K562 (cell line): ENCODE data around the gene PHYH. TPM values are rescaled to one million over a fixed set of nuclear protein-coding genes. Genes with fewer than 3 reads are reported as not detected.

Experiments
- ATAC-seq: fragments of 200-7000 bp; cut with Tn5 transposase; 3 replicates; pipeline ENCODE4 v1.9.1; 2020; ENCODE audit warnings: moderate library complexity
- BruUV-seq: library from RNA; stranded (reverse); fragments of 400-500 nt; replicated peaks from 2 replicates; lab custom pipeline; 2021; lab: Mats Ljungman, UMichigan
- CTCF ChIA-PET: fragments of 300-600 bp; formaldehyde crosslinking; extraction: SDS; loops from one replicate; lab custom pipeline; 2021; ENCODE audit warnings: low intra/inter-chr PET ratio; lab: Yijun Ruan, JAX
- POLR2A ChIA-PET: fragments of 300-600, 350-650 bp; sonication (Branson Sonifier 250); formaldehyde crosslinking; extraction: SDS; loops from one replicate; lab custom pipeline; 2021; ENCODE audit warnings: antibody characterized with exemption, inconsistent platforms; lab: Yijun Ruan, JAX
- DNase-seq, 4 experiments: peaks; one replicate each; pipeline versions ENCODE4 v3.0.0 to v3.0.0-alpha.2; 2011 to 2018; ENCODE audit warnings: low spot score in 3 of 4, mixed read lengths in 3 of 4; ENCODE audit errors: extremely low read depth in 1 of 4
- FAIRE-seq: peaks from 2 replicates; lab custom pipeline; 2011; peaks lifted over from hg19 to GRCh38; lab: Jason Lieb, UNC
- H2AFZ ChIP-seq: 2 replicates; pipeline ENCODE4 v1.6.0; 2011; ENCODE audit warnings: low read depth, low read length, control low read depth, inconsistent platforms
- H3K27ac ChIP-seq: fragments of 200-600 bp; 3 replicates; pipeline ENCODE4 v1.8.0; 2011; ENCODE audit warnings: low read depth, mild to moderate bottlenecking, control low read depth, inconsistent platforms, low read length, moderate library complexity, mixed read lengths; ENCODE audit errors: extremely low read depth
- H3K27me3 ChIP-seq, 2 experiments: fragments of 300-600 bp in 1 of 2; 2 replicates in 1 of 2; 3 replicates in 1 of 2; pipeline versions ENCODE4 v1.6.0 to v1.8.0; 2011; ENCODE audit warnings: inconsistent platforms in 2 of 2, low read length in 2 of 2, mild to moderate bottlenecking in 1 of 2, mixed read lengths in 1 of 2, moderate library complexity in 1 of 2; ENCODE audit not compliant: control insufficient read depth in 2 of 2, insufficient read depth in 2 of 2
- H3K36me3 ChIP-seq: fragments of 300-600 bp; 3 replicates; pipeline ENCODE4 v1.8.0; 2011; ENCODE audit warnings: mild to moderate bottlenecking, low read length, inconsistent platforms; ENCODE audit not compliant: control insufficient read depth, insufficient read depth
- H3K4me1 ChIP-seq, 2 experiments: fragments of 200-600 bp in 1 of 2; replicated peaks in 1 of 2; 2 replicates in 1 of 2; 3 replicates in 1 of 2; pipeline versions ENCODE4 v1.5.1 to v1.8.0; 2011; ENCODE audit warnings: inconsistent platforms in 2 of 2, low read length in 2 of 2, mild to moderate bottlenecking in 1 of 2, mixed read lengths in 1 of 2, moderate library complexity in 1 of 2; ENCODE audit not compliant: control insufficient read depth in 2 of 2, insufficient read depth in 2 of 2
- H3K4me2 ChIP-seq: 2 replicates; pipeline ENCODE4 v1.6.1; 2011; ENCODE audit warnings: low read length, control low read depth, inconsistent platforms, mixed read lengths; ENCODE audit not compliant: insufficient read depth
- H3K4me3 ChIP-seq: fragments of 200-600 bp; sonication (generic), shearing (Covaris generic); 2 replicates; pipeline ENCODE4 v1.5.1; 2016; ENCODE audit warnings: control low read depth, inconsistent platforms
- H3K79me2 ChIP-seq: fragments of 200-600 bp; 3 replicates; pipeline ENCODE4 v1.8.0; 2011; ENCODE audit warnings: low read length, inconsistent platforms; ENCODE audit not compliant: control insufficient read depth, insufficient read depth
- H3K9ac ChIP-seq, 2 experiments: 2 replicates each; pipeline versions ENCODE4 v1.6.0 to v1.6.1; 2011; ENCODE audit warnings: low read depth in 2 of 2, low read length in 2 of 2, control low read depth in 1 of 2, inconsistent platforms in 1 of 2, mild to moderate bottlenecking in 1 of 2, mixed read lengths in 1 of 2; ENCODE audit not compliant: insufficient read depth in 1 of 2
- H3K9me1 ChIP-seq: one replicate; pipeline ENCODE4 v1.6.0; 2011; ENCODE audit warnings: inconsistent platforms, mild to moderate bottlenecking, low read length, moderate library complexity; ENCODE audit not compliant: control insufficient read depth, insufficient read depth
- H3K9me3 ChIP-seq: replicated peaks from 2 replicates; pipeline ENCODE4 v1.5.1; 2011; ENCODE audit warnings: low read depth, low read length, inconsistent platforms; ENCODE audit not compliant: control insufficient read depth, insufficient read depth
- H4K20me1 ChIP-seq: replicated peaks from 2 replicates; pipeline ENCODE4 v1.6.1; 2011; ENCODE audit warnings: low read length, inconsistent platforms, mixed read lengths; ENCODE audit not compliant: control insufficient read depth, insufficient read depth
- E2F6 ChIP-seq, 2 experiments: IDR thresholded peaks; 2 replicates each; pipeline ENCODE4 v1.6.1; 2011; ENCODE audit warnings: borderline replicate concordance in 1 of 2, control low read depth in 1 of 2, low read depth in 1 of 2, low read length in 1 of 2, mild to moderate bottlenecking in 1 of 2, mixed read lengths in 1 of 2, moderate library complexity in 1 of 2; ENCODE audit not compliant: insufficient read depth in 1 of 2, insufficient read length in 1 of 2, poor library complexity in 1 of 2, severe bottlenecking in 1 of 2; ENCODE audit errors: extremely low read depth in 1 of 2
- EP400 ChIP-seq: fragments of 450-650 bp; IDR thresholded peaks from 2 replicates; pipeline ENCODE4 v1.6.1; 2017; ENCODE audit warnings: antibody characterized with exemption, mild to moderate bottlenecking, moderate library complexity
- GABPB1 ChIP-seq: sonication (generic); formaldehyde crosslinking; IDR thresholded peaks from 2 replicates; pipeline ENCODE4 v1.8.0; 2022; ENCODE audit warnings: mild to moderate bottlenecking, missing genetic modification reagents
- KAT8 ChIP-seq: fragments of 450-650 bp; IDR thresholded peaks from 2 replicates; pipeline ENCODE4 v1.6.1; 2016; ENCODE audit warnings: low read depth, mild to moderate bottlenecking
- L3MBTL2 ChIP-seq: fragments of 450-650 bp; IDR thresholded peaks from 2 replicates; pipeline ENCODE4 v1.6.1; 2016; ENCODE audit warnings: mild to moderate bottlenecking, moderate library complexity
- NKRF ChIP-seq: fragments of 450-650 bp; IDR thresholded peaks from 2 replicates; pipeline ENCODE4 v1.6.1; 2016; ENCODE audit warnings: borderline replicate concordance
- NRF1 ChIP-seq, 2 experiments: fragments of 450-650 bp; IDR thresholded peaks in 1 of 2; conservative IDR thresholded peaks in 1 of 2; 2 replicates each; pipeline ENCODE4 v1.6.1; 2014; ENCODE audit warnings: mild to moderate bottlenecking in 2 of 2
- RBBP5 ChIP-seq: fragments of 200-600 bp; sonication (generic); IDR thresholded peaks from 2 replicates; pipeline ENCODE4 v1.6.1; 2012; ENCODE audit warnings: borderline replicate concordance, mild to moderate bottlenecking, low read length, control low read depth, inconsistent platforms; ENCODE audit not compliant: insufficient read depth, poor library complexity, severe bottlenecking
- ZNF282 ChIP-seq: sonication (generic); formaldehyde crosslinking; IDR thresholded peaks from 2 replicates; pipeline ENCODE4 v1.8.1; 2023; ENCODE audit warnings: missing genetic modification reagents
- WGBS: fragments of 100-300 bp; shearing (Covaris generic); methylation state at CpG from one replicate; pipeline ENCODE4 v1.1.6; 2016; ENCODE audit warnings: low coverage, mixed read lengths; ENCODE audit not compliant: insufficient coverage; ENCODE audit errors: missing lambda C conversion rate; 5-methylcytosine and 5-hydroxymethylcytosine counted together
- in situ Hi-C: fragments of 300-500 bp; cut with MboI; formaldehyde crosslinking; loops from 4 replicates; pipeline ENCODE4 v1.15.0; 2018; ENCODE audit warnings: inconsistent platforms, mixed read lengths
- intact Hi-C: fragments of 100-400 bp; cut with micrococcal nuclease; formaldehyde crosslinking; loops from 2 replicates; pipeline ENCODE4 v1.14.2; 2022
- polyA plus RNA-seq, 8 experiments: library from polyadenylated mRNA; depleted of rRNA in 4 of 8; stranded (reverse) in 5 of 8; unstranded in 3 of 8; fragments of >200 nt; fragmentation: Nextera tagmentation in 2 of 8; fragmentation: Illumina TruSeq in 1 of 8; extraction: Ambion mirVana in 2 of 8; extraction: Trizol in 1 of 8; gene quantifications; 2 replicates each; pipeline versions ENCODE4 v1.2.1 to v1.2.3, GENCODE V29; 2011 to 2014; ENCODE audit warnings: inconsistent platforms in 1 of 8, missing spikeins in 1 of 8
- total RNA-seq, 7 experiments: library from RNA; depleted of rRNA in 6 of 7; stranded (reverse); fragments of >200 nt in 6 of 7; fragmentation: Illumina TruSeq in 2 of 7; extraction: Trizol in 2 of 7; gene quantifications; 2 replicates each; pipeline versions ENCODE4 v1.2.1 to v1.2.3, GENCODE V29; 2011 to 2021; ENCODE audit warnings: low replicate concordance in 1 of 7
- TF ChIP-seq, protein P1 (sequence below): fragments of 450-650 bp; IDR thresholded peaks from 2 replicates; pipeline ENCODE4 v1.6.1; 2017; ENCODE audit warnings: antibody characterized with exemption, mild to moderate bottlenecking
- TF ChIP-seq, protein P2 (sequence below): fragments of 450-650 bp; IDR thresholded peaks from 2 replicates; pipeline ENCODE4 v1.6.1; 2016; ENCODE audit warnings: antibody characterized with exemption

PHYH gene
- total and polyA plus RNA-seq, 9 of the 15 experiments (the other 6 are each of a cell fraction or from before 2014, with no cell fraction given): 3.8 to 6.9 (median 5.7) TPM

DNA sequence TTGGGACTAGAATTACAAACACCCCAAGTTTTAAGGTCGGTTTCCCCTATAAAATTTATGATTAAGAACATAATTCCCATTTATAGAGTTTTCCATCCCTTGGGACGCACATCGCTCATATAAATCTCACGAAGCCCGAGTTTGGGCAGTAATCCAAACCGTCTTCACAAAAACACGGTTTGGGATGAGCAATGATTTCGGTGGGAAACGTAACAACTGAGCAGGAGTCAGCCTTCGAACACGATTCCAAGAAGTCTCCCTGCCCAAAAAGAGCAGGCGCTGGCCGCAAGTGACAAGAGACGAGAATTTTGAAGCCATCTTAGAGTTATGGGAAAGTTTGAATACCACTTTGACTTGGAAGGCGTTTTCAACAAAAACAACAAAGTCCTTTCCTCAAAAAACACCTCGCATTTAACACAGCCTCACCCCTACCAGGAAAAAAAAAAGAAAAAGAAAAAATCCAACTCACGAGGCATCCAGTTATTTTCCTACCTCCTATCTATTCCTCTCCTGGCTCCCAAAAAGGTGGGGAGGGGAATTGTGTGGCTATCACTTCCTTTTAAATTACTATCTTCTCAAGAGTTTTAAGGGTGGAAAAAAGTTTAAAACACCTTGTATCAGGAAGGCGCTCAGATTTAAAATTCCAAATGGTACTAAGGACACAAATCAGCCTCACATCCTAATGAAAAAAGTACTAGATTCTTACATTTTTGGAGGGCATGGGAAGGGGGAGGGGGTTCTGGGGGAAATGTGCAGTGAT, 46.6 kb upstream of the PHYH start:
- ChIA-PET CTCF (no interaction called here), POLR2A (no interaction called here)
- peak in 1 of 4 experiments; percentile 47 for DNase-seq
- no peaks in the 10 kb centered on the region for H3K9me1 ChIP-seq
- peak overlapping the region; percentile 77 for H2AFZ ChIP-seq
- no peak for ATAC-seq
- peak overlapping the region; percentile 88 for H3K4me3 ChIP-seq
- H3K79me2 ChIP-seq: peaks cover 41% of the 10 kb centered on the region
- H3K4me2 ChIP-seq: peak overlapping the region; percentile 77
- peak overlapping the region; percentile 76 to 96 for H3K9ac ChIP-seq
- H4K20me1 ChIP-seq: no peaks in the 10 kb centered on the region
- H3K27me3 ChIP-seq: peaks cover 0 to 2% of the 10 kb centered on the region in 2 experiments; a peak in 2 of 5 replicates
- WGBS: 10% methylated on average over 17 of the region's 18 CpGs
- intact Hi-C loops (no loop called here), in situ Hi-C loops (no loop called here)
- peaks cover 24% of the 10 kb centered on the region; the same call in 2 of the 3 replicates for H3K36me3 ChIP-seq
- FAIRE-seq: peak; percentile 44
- H3K27ac ChIP-seq: peak overlapping the region; percentile 85
- BruUV-seq: TSS peak; percentile 70
- H3K4me1 ChIP-seq: peaks cover 10 to 17% of the 10 kb centered on the region in 2 experiments
- H3K9me3 ChIP-seq: no peaks in the 10 kb centered on the region
- peak; percentile 79 for TF ChIP-seq L3MBTL2
- no peak for TF ChIP-seq GABPB1 (CRISPR knock-in tag)
- peak in 1 of 2 experiments; percentile 61 for TF ChIP-seq E2F6 (IDR thresholded peaks at IDR 0.05; ENCODE audit: borderline replicate concordance in 1 of 2, extremely low read depth in 1 of 2, insufficient read depth in 1 of 2, insufficient read length in 1 of 2, low read depth in 1 of 2, low read length in 1 of 2, poor library complexity in 1 of 2, severe bottlenecking in 1 of 2)
- peak; percentile 52 for TF ChIP-seq RBBP5
- 0 out of 2 replicates have a peak, but pooled peaks have one; percentile 33 for TF ChIP-seq KAT8
- peak; percentile 25 to 26; a peak in 1 of 4 replicates for TF ChIP-seq NRF1 (conservative IDR thresholded peaks at IDR 0.05 in 1 of 2, IDR thresholded peaks at IDR 0.05 in 1 of 2)
- TF ChIP-seq NKRF: peak; percentile 46; the same call in 1 of the 2 replicates
- TF ChIP-seq EP400: peak; percentile 32; the same call in 1 of the 2 replicates
- TF ChIP-seq, protein P1, sequence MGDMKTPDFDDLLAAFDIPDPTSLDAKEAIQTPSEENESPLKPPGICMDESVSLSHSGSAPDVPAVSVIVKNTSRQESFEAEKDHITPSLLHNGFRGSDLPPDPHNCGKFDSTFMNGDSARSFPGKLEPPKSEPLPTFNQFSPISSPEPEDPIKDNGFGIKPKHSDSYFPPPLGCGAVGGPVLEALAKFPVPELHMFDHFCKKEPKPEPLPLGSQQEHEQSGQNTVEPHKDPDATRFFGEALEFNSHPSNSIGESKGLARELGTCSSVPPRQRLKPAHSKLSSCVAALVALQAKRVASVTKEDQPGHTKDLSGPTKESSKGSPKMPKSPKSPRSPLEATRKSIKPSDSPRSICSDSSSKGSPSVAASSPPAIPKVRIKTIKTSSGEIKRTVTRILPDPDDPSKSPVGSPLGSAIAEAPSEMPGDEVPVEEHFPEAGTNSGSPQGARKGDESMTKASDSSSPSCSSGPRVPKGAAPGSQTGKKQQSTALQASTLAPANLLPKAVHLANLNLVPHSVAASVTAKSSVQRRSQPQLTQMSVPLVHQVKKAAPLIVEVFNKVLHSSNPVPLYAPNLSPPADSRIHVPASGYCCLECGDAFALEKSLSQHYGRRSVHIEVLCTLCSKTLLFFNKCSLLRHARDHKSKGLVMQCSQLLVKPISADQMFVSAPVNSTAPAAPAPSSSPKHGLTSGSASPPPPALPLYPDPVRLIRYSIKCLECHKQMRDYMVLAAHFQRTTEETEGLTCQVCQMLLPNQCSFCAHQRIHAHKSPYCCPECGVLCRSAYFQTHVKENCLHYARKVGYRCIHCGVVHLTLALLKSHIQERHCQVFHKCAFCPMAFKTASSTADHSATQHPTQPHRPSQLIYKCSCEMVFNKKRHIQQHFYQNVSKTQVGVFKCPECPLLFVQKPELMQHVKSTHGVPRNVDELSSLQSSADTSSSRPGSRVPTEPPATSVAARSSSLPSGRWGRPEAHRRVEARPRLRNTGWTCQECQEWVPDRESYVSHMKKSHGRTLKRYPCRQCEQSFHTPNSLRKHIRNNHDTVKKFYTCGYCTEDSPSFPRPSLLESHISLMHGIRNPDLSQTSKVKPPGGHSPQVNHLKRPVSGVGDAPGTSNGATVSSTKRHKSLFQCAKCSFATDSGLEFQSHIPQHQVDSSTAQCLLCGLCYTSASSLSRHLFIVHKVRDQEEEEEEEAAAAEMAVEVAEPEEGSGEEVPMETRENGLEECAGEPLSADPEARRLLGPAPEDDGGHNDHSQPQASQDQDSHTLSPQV: peak; percentile 56; the same call in 1 of the 2 replicates
- TF ChIP-seq, protein P2, sequence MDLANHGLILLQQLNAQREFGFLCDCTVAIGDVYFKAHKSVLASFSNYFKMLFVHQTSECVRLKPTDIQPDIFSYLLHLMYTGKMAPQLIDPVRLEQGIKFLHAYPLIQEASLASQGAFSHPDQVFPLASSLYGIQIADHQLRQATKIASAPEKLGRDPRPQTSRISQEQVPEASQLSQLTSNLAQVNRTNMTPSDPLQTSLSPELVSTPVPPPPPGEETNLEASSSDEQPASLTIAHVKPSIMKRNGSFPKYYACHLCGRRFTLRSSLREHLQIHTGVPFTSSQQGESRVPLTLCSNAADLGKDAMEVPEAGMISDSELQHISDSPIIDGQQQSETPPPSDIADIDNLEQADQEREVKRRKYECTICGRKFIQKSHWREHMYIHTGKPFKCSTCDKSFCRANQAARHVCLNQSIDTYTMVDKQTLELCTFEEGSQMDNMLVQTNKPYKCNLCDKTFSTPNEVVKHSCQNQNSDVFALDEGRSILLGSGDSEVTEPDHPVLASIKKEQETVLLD: no peak
- no peak for TF ChIP-seq ZNF282 (CRISPR knock-in tag)
